Neuronal stem cell (in vitro differentiated cells): ENCODE measurements around the gene PIP5KL1.

ENCODE experiments used
- DNase-seq: peaks from one replicate; pipeline ENCODE4 v3.0.0-alpha.2; 2013; ENCODE audit warnings: low spot score
- H2AFZ ChIP-seq: one replicate; pipeline ENCODE4 v1.6.1; 2013; ENCODE audit warnings: mild to moderate bottlenecking, low read length, inconsistent platforms
- H2AK5ac ChIP-seq: 2 replicates; pipeline ENCODE4 v1.6.1; 2013; ENCODE audit warnings: low read depth, mild to moderate bottlenecking, inconsistent platforms, low read length, moderate library complexity, mixed read lengths
- H2BK120ac ChIP-seq: 2 replicates; pipeline ENCODE4 v1.6.1; 2013; ENCODE audit warnings: low read depth, mild to moderate bottlenecking, inconsistent platforms, low read length, moderate library complexity, mixed read lengths
- H2BK12ac ChIP-seq: one replicate; pipeline ENCODE4 v1.6.1; 2013; ENCODE audit warnings: low read length, inconsistent platforms
- H2BK15ac ChIP-seq: 2 replicates; pipeline ENCODE4 v1.6.1; 2013; ENCODE audit warnings: mild to moderate bottlenecking, low read length, inconsistent platforms, mixed read lengths
- H2BK5ac ChIP-seq: one replicate; pipeline ENCODE4 v1.6.1; 2013; ENCODE audit warnings: inconsistent platforms, mild to moderate bottlenecking, low read length, moderate library complexity
- H3K14ac ChIP-seq: one replicate; pipeline ENCODE4 v1.6.1; 2013; ENCODE audit warnings: low read length, inconsistent platforms
- H3K18ac ChIP-seq: 2 replicates; pipeline ENCODE4 v1.6.1; 2013; ENCODE audit warnings: low read length, inconsistent platforms
- H3K23ac ChIP-seq: 2 replicates; pipeline ENCODE4 v1.6.1; 2013; ENCODE audit warnings: low read depth, mild to moderate bottlenecking, mixed read lengths, low read length, inconsistent platforms; ENCODE audit not compliant: poor library complexity
- H3K27ac ChIP-seq: replicated peaks from 3 replicates; pipeline ENCODE4 v1.5.1; 2013; ENCODE audit warnings: low read length, inconsistent platforms
- H3K27me3 ChIP-seq, 3 experiments: 2 replicates each; pipeline ENCODE4 v1.6.1; 2013; ENCODE audit warnings: low read length in 3 of 3, mild to moderate bottlenecking in 2 of 3, inconsistent platforms in 1 of 3, low read depth in 1 of 3, mixed read lengths in 1 of 3, moderate library complexity in 1 of 3; ENCODE audit not compliant: control insufficient read depth in 3 of 3, insufficient read depth in 3 of 3
- H3K36me3 ChIP-seq, 2 donors: replicated peaks in 1 of 2; 2 replicates each; pipeline ENCODE4 v1.6.1; 2013; ENCODE audit warnings: low read length in 2 of 2; ENCODE audit not compliant: control insufficient read depth in 2 of 2, insufficient read depth in 2 of 2
- H3K4ac ChIP-seq: 2 replicates; pipeline ENCODE4 v1.6.1; 2013; ENCODE audit warnings: inconsistent platforms, mild to moderate bottlenecking, low read length, moderate library complexity
- H3K4me1 ChIP-seq, 2 donors: 1 replicate in 1 of 2; 2 replicates in 1 of 2; pipeline ENCODE4 v1.6.1; 2013; ENCODE audit warnings: low read length in 2 of 2, low read depth in 1 of 2; ENCODE audit not compliant: control insufficient read depth in 2 of 2, insufficient read depth in 1 of 2
- H3K4me2 ChIP-seq: one replicate; pipeline ENCODE4 v1.6.1; 2013; ENCODE audit warnings: mild to moderate bottlenecking, low read length, inconsistent platforms; ENCODE audit not compliant: insufficient read depth, poor library complexity, severe bottlenecking
- H3K4me3 ChIP-seq, 2 donors: 2 replicates each; pipeline ENCODE4 v1.5.1; 2013; ENCODE audit warnings: low read length in 2 of 2, mild to moderate bottlenecking in 2 of 2, inconsistent platforms in 1 of 2, moderate library complexity in 1 of 2
- H3K79me1 ChIP-seq: one replicate; pipeline ENCODE4 v1.6.1; 2013; ENCODE audit warnings: low read depth, mild to moderate bottlenecking, inconsistent platforms, low read length, moderate library complexity
- H3K9ac ChIP-seq: one replicate; pipeline ENCODE4 v1.6.1; 2013; ENCODE audit warnings: mild to moderate bottlenecking, low read depth, low read length, inconsistent platforms; ENCODE audit not compliant: poor library complexity
- H3K9me3 ChIP-seq, 2 donors: replicated peaks in 1 of 2; 2 replicates each; pipeline versions ENCODE3 to v1.6.1; 2013; ENCODE audit warnings: low read length in 2 of 2, mild to moderate bottlenecking in 2 of 2, inconsistent platforms in 1 of 2, low read depth in 1 of 2, mixed read lengths in 1 of 2, moderate library complexity in 1 of 2; ENCODE audit not compliant: control insufficient read depth in 2 of 2, insufficient read depth in 1 of 2
- H4K8ac ChIP-seq: one replicate; pipeline ENCODE4 v1.6.1; 2013; ENCODE audit warnings: low read depth, mild to moderate bottlenecking, inconsistent platforms, low read length, moderate library complexity
- H4K91ac ChIP-seq: one replicate; pipeline ENCODE4 v1.6.1; 2013; ENCODE audit warnings: low read length, low read depth, mild to moderate bottlenecking, inconsistent platforms; ENCODE audit not compliant: poor library complexity
- WGBS, 2 donors: extraction: QIAGEN DNeasy Blood & Tissue Kit; methylation state at CpG; one replicate each; pipeline ENCODE4 v1.1.7; 2013; ENCODE audit warnings: missing lambda C conversion rate in 2 of 2, mixed read lengths in 1 of 2; ENCODE audit not compliant: insufficient read length in 2 of 2, insufficient replicate concordance in 1 of 2; ENCODE audit errors: extremely low coverage in 2 of 2; 5-methylcytosine and 5-hydroxymethylcytosine counted together

PIP5KL1 gene

DNA sequence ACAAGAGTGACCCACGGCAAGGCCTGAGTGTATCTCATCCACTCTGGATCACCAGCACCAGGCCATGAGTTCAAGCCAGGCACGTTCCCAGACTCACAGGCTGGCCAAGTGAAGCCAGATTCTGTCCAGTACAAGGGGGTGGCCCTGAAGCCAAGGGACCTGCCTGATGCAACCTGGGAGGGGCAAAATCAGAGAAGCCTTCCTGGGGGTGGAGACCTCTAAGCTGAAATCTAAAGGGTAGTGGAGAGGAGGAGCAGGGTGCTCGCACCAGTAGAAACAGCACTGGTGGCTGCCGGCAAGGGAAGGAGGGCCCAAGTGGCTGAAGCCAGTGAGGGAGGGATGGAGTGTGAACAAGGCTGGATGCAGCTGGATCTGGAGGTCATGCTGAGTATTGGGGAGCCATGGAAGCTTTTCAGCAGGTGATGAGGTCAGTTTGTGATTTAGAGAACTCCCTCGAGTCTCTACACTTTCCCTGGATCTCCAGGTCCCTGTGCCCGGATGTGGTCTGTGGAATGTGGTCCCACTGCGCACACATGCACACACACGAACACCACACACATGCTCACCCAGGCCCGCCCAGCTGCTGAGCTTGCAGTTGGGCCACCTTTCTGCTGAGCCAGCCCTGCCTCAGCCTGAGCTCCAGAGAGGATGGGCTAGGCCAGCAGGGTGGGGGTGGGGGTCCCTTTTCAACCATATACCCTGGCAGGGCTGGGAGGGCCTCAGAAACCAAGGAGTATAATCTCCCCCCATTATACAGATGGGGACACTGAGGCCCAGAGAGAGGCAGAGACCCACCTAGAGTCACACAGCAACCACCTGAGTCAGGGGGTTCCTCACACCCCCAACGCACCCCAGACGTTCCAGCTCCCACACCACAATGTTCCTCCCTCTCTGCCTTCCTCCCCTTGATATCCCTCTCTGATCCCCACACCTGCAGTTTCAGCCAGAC lies 1.6 kb downstream of the PIP5KL1 start:
- no peak for DNase-seq
- Histone ChIP-seq H3K27me3 (peaks cover 2 to 54% (median 38%) of the 10 kb centered on the region in 3 experiments), H3K18ac (peak overlapping the region; percentile 24), H3K4ac (no peak overlapping the region), H3K23ac (peak overlapping the region; percentile 81), H3K14ac (peak overlapping the region; percentile 47), H3K36me3 (no peaks in the 10 kb centered on the region), H4K8ac (no peak overlapping the region), H3K4me3 (no peak overlapping the region), H2BK5ac (no peak overlapping the region), H2BK120ac (no peak overlapping the region), H2BK12ac (peak overlapping the region; percentile 81), H3K4me1 (peaks cover 15 to 22% of the 10 kb centered on the region in 2 donors), H4K91ac (no peak overlapping the region), H2AK5ac (peak overlapping the region; percentile 89), H2BK15ac (peak overlapping the region; percentile 40), H2AFZ (no peak overlapping the region), H3K27ac (no peak overlapping the region), H3K9me3 (no peaks in the 10 kb centered on the region), H3K4me2 (no peak overlapping the region), H3K79me1 (no peaks in the 10 kb centered on the region), H3K9ac (no peak overlapping the region)
- whole genome bisulfite sequencing, 2 donors: no CpG with 5 or more reads among the region's 11 CpGs

DNA sequence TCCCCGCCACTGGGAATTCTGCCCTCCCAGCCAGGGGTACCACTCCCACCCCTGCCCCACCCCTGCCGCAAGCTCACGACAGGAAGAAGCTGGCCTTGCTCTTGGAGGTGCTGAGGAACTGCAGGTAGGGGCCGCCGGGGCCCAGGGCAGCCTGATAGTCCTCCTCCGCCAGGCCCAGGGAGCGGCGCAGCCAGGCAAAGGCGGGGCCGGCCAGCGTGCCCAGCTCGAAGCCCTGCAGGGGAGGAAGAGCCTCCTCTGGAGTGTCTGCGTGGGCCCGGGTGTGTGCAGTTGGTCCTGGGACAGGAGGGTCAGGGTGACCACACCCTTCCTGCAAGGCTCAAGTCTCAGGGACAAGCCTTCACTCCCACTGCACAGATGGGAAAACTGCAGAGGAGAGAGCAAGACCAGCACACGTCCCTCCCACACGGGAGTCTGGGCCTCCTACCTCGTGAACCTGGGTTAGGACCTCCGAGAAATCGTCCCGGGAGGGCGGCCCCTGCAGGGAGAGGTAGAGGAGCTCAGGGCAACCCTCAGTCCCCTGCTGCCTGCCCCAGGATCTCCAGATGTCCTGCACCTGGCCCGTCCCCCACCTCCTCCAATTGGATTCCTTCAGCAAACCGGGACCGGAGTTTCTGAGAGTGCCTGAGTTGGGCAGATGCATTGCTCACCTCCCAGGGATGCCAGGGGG lies 2.4 kb downstream of the PIP5KL1 start:
- no peak for DNase-seq
- H2BK5ac ChIP-seq: no peak overlapping the region
- peak overlapping the region; percentile 81 for H3K23ac ChIP-seq
- no peak overlapping the region for H4K91ac ChIP-seq
- no peaks in the 10 kb centered on the region for H3K9me3 ChIP-seq
- H3K79me1 ChIP-seq: no peaks in the 10 kb centered on the region
- peak overlapping the region; percentile 27 for H3K18ac ChIP-seq
- no peak overlapping the region for H3K9ac ChIP-seq
- peaks cover 2 to 62% (median 38%) of the 10 kb centered on the region in 3 experiments for H3K27me3 ChIP-seq
- no peak overlapping the region for H3K27ac ChIP-seq
- no peak overlapping the region for H2BK120ac ChIP-seq
- H2AK5ac ChIP-seq: peak overlapping the region; percentile 58
- peak overlapping the region; percentile 9 for H2BK15ac ChIP-seq
- H3K4me2 ChIP-seq: peak overlapping the region; percentile 80
- H4K8ac ChIP-seq: no peak overlapping the region
- H2BK12ac ChIP-seq: no peak overlapping the region
- no peak overlapping the region for H3K14ac ChIP-seq
- H3K4ac ChIP-seq: no peak overlapping the region
- no peaks in the 10 kb centered on the region for H3K36me3 ChIP-seq
- peaks cover 15 to 22% of the 10 kb centered on the region in 2 donors for H3K4me1 ChIP-seq
- peak overlapping the region in 1 of 2 donors; percentile 64 for H3K4me3 ChIP-seq
- no peak overlapping the region for H2AFZ ChIP-seq
- no CpG with 5 or more reads among the region's 24 CpGs for WGBS, 2 donors

- Histone ChIP-seq H3K9me3 (no peaks in the 10 kb centered on the region), H3K79me1 (no peaks in the 10 kb centered on the region), H3K27ac (no peak overlapping the region), H3K27me3 (peaks cover 2 to 68% (median 38%) of the 10 kb centered on the region in 3 experiments), H3K36me3 (no peaks in the 10 kb centered on the region), H3K14ac (no peak overlapping the region), H3K4ac (no peak overlapping the region), H3K9ac (peak overlapping the region; percentile 32), H3K4me3 (peak overlapping the region in 1 of 2 donors; percentile 68), H2BK120ac (peak overlapping the region; percentile 39), H2BK5ac (no peak overlapping the region), H3K23ac (peak overlapping the region; percentile 71), H2AFZ (peak overlapping the region; percentile 81), H4K8ac (no peak overlapping the region), H3K18ac (peak overlapping the region; percentile 90), H3K4me2 (peak overlapping the region; percentile 88), H2AK5ac (peak overlapping the region; percentile 58), H4K91ac (no peak overlapping the region), H2BK15ac (peak overlapping the region; percentile 49), H3K4me1 (peaks cover 15 to 22% of the 10 kb centered on the region in 2 donors), H2BK12ac (peak overlapping the region; percentile 36)
- no CpG with 5 or more reads among the region's 56 CpGs for WGBS, 2 donors
- no peak for DNase-seq
Observed at GRCh38 chr9:127927201-127927987, 3.2 kb downstream of the PIP5KL1 start.
